SH-SY5Y (cell line): Measurements from ENCODE around the gene RFTN1.

Experiments used
- GATA2 ChIP-seq: IDR thresholded peaks from 2 replicates; pipeline ENCODE4 v1.6.1; 2011; ENCODE audit warnings: mild to moderate bottlenecking, low read depth, low read length
- GATA3 ChIP-seq: IDR thresholded peaks from 2 replicates; pipeline ENCODE4 v1.6.1; 2011; ENCODE audit warnings: low read depth, mild to moderate bottlenecking, low read length, moderate library complexity

GRCh38 chr3:16474216-16474615, 39.3 kb downstream of the RFTN1 start:
- TF ChIP-seq GATA3 (no peak), GATA2 (no peak)
